Progenitor cell of endocrine pancreas (in vitro differentiated cells): ENCODE results near the gene ALDH5A1. TPM values are rescaled to one million over a fixed set of nuclear protein-coding genes. Genes with fewer than 3 reads are reported as not detected.
A peak's percentile ranks its signal among the peaks of the same experiment; 100 is the strongest.

Experiments used
- DNase-seq: peaks from one replicate; pipeline ENCODE4 v3.0.0; 2021; ENCODE audit warnings: low spot score; ENCODE audit not compliant: unreplicated experiment
- H3K27ac Mint-ChIP-seq: 2 replicates; pipeline ENCODE4 v1.8.0; 2021; ENCODE audit warnings: mild to moderate bottlenecking, moderate library complexity, mixed read lengths
- H3K27me3 Mint-ChIP-seq: 2 replicates; pipeline ENCODE4 v1.8.0; 2021; ENCODE audit warnings: mixed read lengths
- H3K36me3 Mint-ChIP-seq: 2 replicates; pipeline ENCODE4 v1.8.0; 2022; ENCODE audit warnings: mixed read lengths; ENCODE audit not compliant: insufficient read depth
- H3K4me1 Mint-ChIP-seq: 2 replicates; pipeline ENCODE4 v1.8.0; 2021; ENCODE audit warnings: low read depth, mixed read lengths
- H3K4me3 Mint-ChIP-seq: 2 replicates; pipeline ENCODE4 v1.8.0; 2021; ENCODE audit warnings: low read depth, mild to moderate bottlenecking, moderate library complexity, mixed read lengths
- H3K9me3 Mint-ChIP-seq: 2 replicates; pipeline ENCODE4 v1.8.0; 2021; ENCODE audit warnings: low read depth, mixed read lengths
- CTCF ChIP-seq: fragments of 200-600 bp; sonication (generic); IDR thresholded peaks from one replicate; pipeline ENCODE4 v1.5.0; 2021; ENCODE audit warnings: antibody characterized with exemption, mild to moderate bottlenecking; ENCODE audit not compliant: unreplicated experiment
- total RNA-seq: library from RNA; stranded (reverse); gene quantifications from 2 replicates; pipeline ENCODE4 v1.2.1, GENCODE V29; 2021

Gene ALDH5A1
- total RNA-seq, 1 donor from 2014 or later: 14.5 TPM

GRCh38 chr6:24524805-24525204 is 30.0 kb downstream of the ALDH5A1 start:
- peaks cover 5% of the 10 kb centered on the region for H3K4me1 Mint-ChIP-seq
- H3K36me3 Mint-ChIP-seq: peaks cover 4% of the 10 kb centered on the region
- H3K9me3 Mint-ChIP-seq: no peaks in the 10 kb centered on the region
- H3K4me3 Mint-ChIP-seq: no peak overlapping the region
- peak; percentile 71 for TF ChIP-seq CTCF
- no peak for DNase-seq
- no peaks in the 10 kb centered on the region for H3K27me3 Mint-ChIP-seq
- H3K27ac Mint-ChIP-seq: no peak overlapping the region

- no peaks in the 10 kb centered on the region for H3K9me3 Mint-ChIP-seq
- TF ChIP-seq CTCF: no peak
- no peak overlapping the region for H3K27ac Mint-ChIP-seq
- peaks cover 12% of the 10 kb centered on the region for H3K36me3 Mint-ChIP-seq
- H3K4me3 Mint-ChIP-seq: no peak overlapping the region
- no peak for DNase-seq
- no peaks in the 10 kb centered on the region for H3K27me3 Mint-ChIP-seq
- H3K4me1 Mint-ChIP-seq: peaks cover under 1% of the 10 kb centered on the region
Observed at GRCh38 chr6:24529985-24530384, 35.2 kb downstream of the ALDH5A1 start.

- no peaks in the 10 kb centered on the region for H3K9me3 Mint-ChIP-seq
- no peaks in the 10 kb centered on the region for H3K4me1 Mint-ChIP-seq
- TF ChIP-seq CTCF: no peak
- no peaks in the 10 kb centered on the region for H3K27me3 Mint-ChIP-seq
- H3K4me3 Mint-ChIP-seq: no peak overlapping the region
- H3K36me3 Mint-ChIP-seq: peaks cover 9% of the 10 kb centered on the region
- no peak for DNase-seq
- H3K27ac Mint-ChIP-seq: no peak overlapping the region
Observed at GRCh38 chr6:24534329-24534728, 39.6 kb downstream of the ALDH5A1 start.

- no peak for TF ChIP-seq CTCF
- H3K4me3 Mint-ChIP-seq: no peak overlapping the region
- no peaks in the 10 kb centered on the region for H3K27me3 Mint-ChIP-seq
- no peaks in the 10 kb centered on the region for H3K9me3 Mint-ChIP-seq
- no peak overlapping the region for H3K27ac Mint-ChIP-seq
- peaks cover 5% of the 10 kb centered on the region for H3K36me3 Mint-ChIP-seq
- H3K4me1 Mint-ChIP-seq: no peaks in the 10 kb centered on the region
- DNase-seq: no peak
Observed at GRCh38 chr6:24535210-24535609, 40.4 kb downstream of the ALDH5A1 start.

- Mint-ChIP-seq H3K36me3 (peaks cover 5% of the 10 kb centered on the region), H3K4me3 (no peak overlapping the region), H3K27ac (no peak overlapping the region), H3K9me3 (no peaks in the 10 kb centered on the region), H3K4me1 (no peaks in the 10 kb centered on the region), H3K27me3 (no peaks in the 10 kb centered on the region)
- no peak for TF ChIP-seq CTCF
- no peak for DNase-seq
Observed at GRCh38 chr6:24536466-24536865, 41.7 kb downstream of the ALDH5A1 start.
